Measurements from ENCODE around the gene SSH2. TPM values are rescaled to one million over a fixed set of nuclear protein-coding genes. Genes with fewer than 3 reads are reported as not detected.

SSH2 gene
- total RNA-seq, 1 donor from 2014 or later = 12.2 TPM

- DNase-seq (ENCODE audit: low spot score) = no peak
- Mint-ChIP-seq H3K27ac (no peak overlapping the region), H3K4me1 (peaks cover 6% of the 10 kb centered on the region), H3K4me3 (no peak overlapping the region), H3K9me3 (no peaks in the 10 kb centered on the region), H3K27me3 (ENCODE audit: insufficient read depth, low read depth) (no peaks in the 10 kb centered on the region), H3K36me3 (no peaks in the 10 kb centered on the region)
- H3K9ac ChIP-seq = no peak overlapping the region
- H3K79me2 ChIP-seq (ENCODE audit: low read depth) = no peaks in the 10 kb centered on the region
- H4K20me1 ChIP-seq (ENCODE audit: low read depth) = no peaks in the 10 kb centered on the region
- no peak overlapping the region for H3K27ac ChIP-seq
- peaks cover 9% of the 10 kb centered on the region for H3K4me1 ChIP-seq
- peak overlapping the region; percentile 33 for H3K4me2 ChIP-seq
- H3F3A ChIP-seq (ENCODE audit: low read depth) = peaks cover 24% of the 10 kb centered on the region
- H3K27me3 ChIP-seq = no peaks in the 10 kb centered on the region
- H3K9me3 ChIP-seq (ENCODE audit: low read depth) = no peaks in the 10 kb centered on the region
- H2AFZ ChIP-seq (replicated peaks) = no peak overlapping the region
- no peaks in the 10 kb centered on the region for H3K36me3 ChIP-seq
- no peak for TF ChIP-seq EZH2 (IDR thresholded peaks at IDR 0.05)
- TF ChIP-seq EZH2phosphoT487 (IDR thresholded peaks at IDR 0.05) = no peak
- TF ChIP-seq CTCF (IDR thresholded peaks at IDR 0.05) = no peak
- H3K4me3 ChIP-seq = no peak overlapping the region
These were observed 163.2 kb downstream of the SSH2 start for GRCh38 chr17:29766796-29767327.

- Mint-ChIP-seq H3K4me3 (no peak overlapping the region), H3K36me3 (no peaks in the 10 kb centered on the region), H3K4me1 (peaks cover 10% of the 10 kb centered on the region), H3K9me3 (no peaks in the 10 kb centered on the region), H3K27me3 (ENCODE audit: insufficient read depth, low read depth) (no peaks in the 10 kb centered on the region), H3K27ac (no peak overlapping the region)
- no peak overlapping the region for H3K4me2 ChIP-seq
- TF ChIP-seq CTCF (IDR thresholded peaks at IDR 0.05) = no peak
- no peak for TF ChIP-seq EZH2phosphoT487 (IDR thresholded peaks at IDR 0.05)
- no peak for TF ChIP-seq EZH2 (IDR thresholded peaks at IDR 0.05)
- H2AFZ ChIP-seq (replicated peaks) = no peak overlapping the region
- peaks cover 15% of the 10 kb centered on the region for H3K4me1 ChIP-seq
- H3K4me3 ChIP-seq = no peak overlapping the region
- H3F3A ChIP-seq (ENCODE audit: low read depth) = peaks cover 38% of the 10 kb centered on the region
- no peak for DNase-seq (ENCODE audit: low spot score)
- H3K27me3 ChIP-seq = peaks cover 6% of the 10 kb centered on the region
- no peak overlapping the region for H3K27ac ChIP-seq
- peaks cover 9% of the 10 kb centered on the region for H4K20me1 ChIP-seq (ENCODE audit: low read depth)
- no peaks in the 10 kb centered on the region for H3K36me3 ChIP-seq
- no peaks in the 10 kb centered on the region for H3K9me3 ChIP-seq (ENCODE audit: low read depth)
- no peak overlapping the region for H3K9ac ChIP-seq
- H3K79me2 ChIP-seq (ENCODE audit: low read depth) = peaks cover 1% of the 10 kb centered on the region
These were observed 165.3 kb downstream of the SSH2 start for GRCh38 chr17:29764748-29765147.

GRCh38 chr17:29764217-29764616 lies 165.8 kb downstream of the SSH2 start:
- H3K27ac ChIP-seq = no peak overlapping the region
- no peak overlapping the region for H3K4me2 ChIP-seq
- H3K4me3 ChIP-seq = no peak overlapping the region

More at GRCh38 chr17:29764217-29764616, 165.8 kb downstream of the SSH2 start:
- no peaks in the 10 kb centered on the region for H3K27me3 Mint-ChIP-seq (ENCODE audit: insufficient read depth, low read depth)
- no peak overlapping the region for H3K4me3 Mint-ChIP-seq
- H3K36me3 Mint-ChIP-seq = no peaks in the 10 kb centered on the region
- Histone ChIP-seq H3K4me1 (peaks cover 17% of the 10 kb centered on the region), H2AFZ (replicated peaks) (no peak overlapping the region), H3K9ac (no peak overlapping the region), H3K27me3 (peaks cover 11% of the 10 kb centered on the region), H3K36me3 (no peaks in the 10 kb centered on the region), H3K9me3 (ENCODE audit: low read depth) (no peaks in the 10 kb centered on the region), H4K20me1 (ENCODE audit: low read depth) (peaks cover 14% of the 10 kb centered on the region), H3K79me2 (ENCODE audit: low read depth) (peaks cover 6% of the 10 kb centered on the region), H3F3A (ENCODE audit: low read depth) (peaks cover 44% of the 10 kb centered on the region)
- H3K27ac Mint-ChIP-seq = no peak overlapping the region
- TF ChIP-seq EZH2 (IDR thresholded peaks at IDR 0.05) (no peak), CTCF (IDR thresholded peaks at IDR 0.05) (no peak), EZH2phosphoT487 (IDR thresholded peaks at IDR 0.05) (no peak)
- H3K9me3 Mint-ChIP-seq = no peaks in the 10 kb centered on the region
- peaks cover 11% of the 10 kb centered on the region for H3K4me1 Mint-ChIP-seq
- DNase-seq (ENCODE audit: low spot score) = no peak

Data from neural progenitor cell (in vitro differentiated cells).